HL-60/S4 (cell line): ENCODE results near the gene NAPEPLD.
"Not testable (repeated sequence)": the region's sequence is repeated elsewhere in the genome, so short reads cannot be mapped to it uniquely, and the experiment has no call there.

Experiments
- in situ Hi-C: fragments of 300-500 bp; cut with MboI; formaldehyde crosslinking; loops from 2 replicates; pipeline ENCODE4 v1.14.3; 2022; ENCODE audit warnings: low sequenced_read_pairs

NAPEPLD gene

DNA sequence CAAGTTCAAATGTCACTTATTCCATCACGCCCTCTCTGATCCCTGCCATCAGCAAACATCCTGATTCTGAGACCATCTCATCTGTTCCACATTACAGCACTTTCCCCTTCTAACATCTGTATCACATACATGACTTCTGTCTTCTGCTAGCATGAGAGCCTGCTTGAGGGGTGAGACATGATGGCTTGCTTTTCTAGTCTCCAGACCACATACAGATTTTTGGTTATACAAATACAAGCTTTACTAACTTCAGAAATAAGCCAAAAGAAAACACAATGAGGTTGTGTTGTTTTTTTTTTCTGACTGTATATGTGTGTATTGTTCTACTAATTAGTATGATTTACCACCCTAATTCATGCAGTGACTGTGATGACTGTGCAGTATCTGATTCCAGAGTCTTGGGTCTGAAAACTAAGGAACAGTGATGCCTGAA, 34.3 kb downstream of the NAPEPLD start:
- in situ Hi-C loops, result no loop called here

DNA sequence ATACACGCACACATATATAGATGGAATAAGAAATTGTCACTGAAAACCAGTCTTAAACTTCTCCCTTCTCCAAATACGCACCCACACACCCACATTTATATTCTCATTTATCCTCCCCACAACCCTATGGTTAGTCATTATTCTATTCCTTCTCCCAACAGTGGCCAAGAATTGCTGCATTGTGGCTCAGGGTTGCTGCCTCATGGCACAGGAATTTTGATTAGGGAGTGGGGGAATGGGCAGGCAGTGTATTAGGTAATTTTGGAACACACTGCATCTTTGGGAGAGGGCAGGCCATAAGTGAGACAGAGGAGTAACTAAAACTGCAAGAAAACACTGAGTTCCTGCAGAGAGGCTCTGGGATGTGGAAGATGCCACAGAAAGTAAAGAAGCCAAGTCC, 35.7 kb downstream of the NAPEPLD start:
- in situ Hi-C loops, result no loop called here

DNA sequence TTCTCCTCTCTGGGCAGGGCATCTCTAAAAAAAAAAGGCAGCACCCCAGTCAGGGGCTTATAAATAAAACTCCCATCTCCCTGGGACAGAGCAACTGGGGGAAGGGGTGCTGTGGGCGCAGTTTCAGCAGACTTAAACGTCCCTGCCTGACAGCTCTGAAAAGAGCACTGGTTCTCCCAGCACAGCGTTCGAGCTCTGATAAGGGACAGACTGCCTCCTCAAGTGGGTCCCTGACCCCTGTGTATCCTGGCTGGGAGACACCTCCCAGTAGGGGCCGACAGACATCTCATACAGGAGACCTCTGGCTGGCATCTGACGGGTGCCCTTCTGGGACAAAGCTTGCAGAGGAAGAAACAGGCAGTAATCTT, 42.2 kb downstream of the NAPEPLD start:
- in situ Hi-C loops, result not testable (repeated sequence)

DNA sequence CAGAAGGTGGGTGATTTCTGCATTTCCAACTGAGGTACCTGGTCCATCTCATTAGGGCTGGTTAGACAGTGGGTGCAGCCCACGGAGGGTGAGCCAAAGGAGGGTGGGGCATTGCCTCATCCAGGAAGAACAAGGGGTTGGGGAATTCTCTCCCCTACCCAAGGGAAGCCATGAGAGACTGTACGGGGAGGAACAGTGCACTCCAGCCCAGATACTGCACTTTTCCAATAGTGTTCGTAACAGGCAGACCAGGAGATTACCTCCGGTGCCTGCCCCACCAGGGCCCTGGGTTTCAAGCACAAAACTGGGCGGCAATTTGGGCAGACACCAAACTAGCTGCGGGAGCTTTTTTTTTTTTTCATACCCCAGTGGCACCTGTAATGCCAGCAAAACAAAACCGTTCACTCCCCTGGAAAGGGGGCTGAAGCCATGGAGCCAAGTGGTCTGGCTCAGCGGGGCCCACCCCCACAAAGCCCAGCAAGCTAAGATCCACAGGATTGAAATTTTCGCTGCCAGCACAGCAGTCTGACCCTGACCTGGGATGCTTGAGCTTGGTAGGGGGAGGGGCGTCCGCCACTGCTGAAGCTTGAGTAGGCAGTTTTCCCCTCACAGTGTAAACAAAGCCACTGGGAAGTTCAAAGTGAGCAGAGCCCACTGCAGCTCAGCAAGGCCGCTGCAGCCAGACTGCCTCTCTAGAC, 42.7 kb downstream of the NAPEPLD start:
- in situ Hi-C loops, result no loop called here

DNA sequence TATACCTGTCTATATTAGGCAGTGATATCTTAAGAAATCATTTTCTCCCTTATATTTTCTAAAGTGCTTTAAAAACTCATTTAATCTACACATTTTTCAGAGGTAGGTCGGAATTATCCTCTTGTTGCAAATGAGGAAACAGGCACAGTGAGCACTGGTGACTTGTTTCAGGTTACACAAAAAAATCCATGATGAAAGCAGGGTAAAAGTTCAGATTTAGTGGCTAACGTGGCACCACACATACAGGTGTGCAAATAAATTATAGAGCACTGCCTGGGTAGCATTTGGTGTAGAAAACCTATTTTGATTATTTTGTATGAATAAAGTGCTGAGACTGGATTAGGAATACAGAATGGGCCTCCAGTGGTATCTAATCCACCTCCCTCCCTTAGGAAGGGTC, 47.4 kb downstream of the NAPEPLD start:
- in situ Hi-C loops, result no loop called here

DNA sequence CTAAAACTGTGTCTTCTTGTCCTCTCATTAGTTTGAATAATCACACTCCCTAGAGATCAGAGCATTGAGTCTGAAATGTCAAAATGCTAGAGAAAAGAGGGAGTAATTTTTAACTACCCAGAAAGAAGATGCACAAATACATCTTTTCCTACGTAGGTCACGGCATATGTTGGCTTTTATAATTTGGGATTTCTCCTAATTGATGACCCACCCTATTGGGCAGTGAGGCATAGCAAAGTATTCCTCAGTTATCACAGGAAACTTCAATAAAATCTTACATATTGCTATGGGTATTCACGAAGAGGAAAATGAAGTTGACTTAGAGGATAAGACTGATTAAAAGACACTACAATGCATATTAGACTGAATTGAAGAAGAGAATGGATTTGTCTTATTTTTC, 48.6 kb downstream of the NAPEPLD start:
- in situ Hi-C loops, result no loop called here

DNA sequence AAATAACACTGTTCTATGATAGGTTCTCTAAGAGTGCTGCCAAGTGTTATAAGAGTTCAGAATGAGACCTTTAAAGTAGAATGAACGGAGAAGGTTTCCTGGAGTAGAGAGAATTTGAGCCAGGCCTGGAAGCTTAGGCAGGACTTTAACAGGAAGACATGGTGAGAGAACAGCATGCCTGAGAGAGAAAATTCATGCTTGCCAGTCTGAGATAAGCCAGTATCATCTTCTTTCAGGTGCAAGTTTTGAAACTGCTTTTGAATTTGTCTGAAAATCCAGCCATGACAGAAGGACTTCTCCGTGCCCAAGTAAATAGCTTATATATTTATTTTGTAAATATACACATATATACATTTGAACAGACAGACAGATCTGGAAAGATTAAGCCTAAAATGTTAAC, 51.9 kb downstream of the NAPEPLD start:
- in situ Hi-C loops, result no loop called here

DNA sequence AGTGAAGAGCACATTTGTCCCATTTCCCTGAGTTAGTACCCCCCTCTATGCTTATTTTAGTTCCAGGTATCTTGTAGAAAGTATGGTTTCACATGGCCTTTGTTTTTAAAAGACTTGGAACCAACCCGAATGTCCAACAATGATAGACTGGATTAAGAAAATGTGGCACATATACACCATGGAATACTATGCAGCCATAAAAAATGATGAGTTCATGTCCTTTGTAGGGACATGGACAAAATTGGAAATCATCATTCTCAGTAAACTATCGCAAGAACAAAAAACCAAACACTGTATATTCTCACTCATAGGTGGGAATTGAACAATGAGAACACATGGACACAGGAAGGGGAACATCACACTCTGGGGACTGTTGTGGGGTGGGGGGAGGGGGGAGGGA, 53.3 kb downstream of the NAPEPLD start:
- in situ Hi-C loops, result not testable (repeated sequence)

DNA sequence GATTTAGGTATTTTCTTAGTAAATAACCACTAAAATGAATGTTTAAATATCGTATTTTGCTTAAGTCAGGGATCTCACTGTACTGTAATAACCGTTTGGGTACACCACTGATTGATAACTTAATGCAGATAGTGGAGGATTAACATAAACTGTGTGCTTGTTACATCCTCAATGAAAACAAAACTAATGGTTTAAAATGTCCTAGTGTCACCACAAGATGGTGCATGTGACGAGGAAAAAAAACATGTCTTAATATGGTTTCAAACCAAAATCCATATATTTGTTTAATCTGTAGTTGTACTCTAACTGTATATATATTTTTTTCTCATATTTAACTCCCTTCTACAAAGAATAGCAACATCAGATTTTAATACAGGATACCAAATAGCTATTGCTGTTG, 54.8 kb downstream of the NAPEPLD start:
- in situ Hi-C loops, result no loop called here

DNA sequence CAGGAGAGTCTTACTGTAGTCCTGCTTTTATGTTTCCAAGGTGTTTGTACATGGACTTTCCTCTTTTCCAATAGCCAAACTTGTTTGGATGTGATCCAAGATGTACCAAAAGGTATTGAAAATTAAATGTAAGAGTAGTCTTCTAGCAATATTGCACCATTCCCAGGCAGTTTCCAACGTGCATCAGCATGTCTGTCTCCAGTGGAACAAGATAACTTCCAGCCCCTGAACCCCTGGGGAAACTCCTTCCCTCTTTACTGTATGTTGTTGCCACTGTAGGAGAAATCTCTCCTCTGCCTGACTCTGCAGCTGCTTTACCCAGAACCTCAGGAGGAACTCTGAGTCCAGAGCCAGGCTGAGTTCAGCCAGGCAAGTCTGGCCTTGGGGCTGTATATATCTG, 55.5 kb downstream of the NAPEPLD start:
- in situ Hi-C loops, result no loop called here

DNA sequence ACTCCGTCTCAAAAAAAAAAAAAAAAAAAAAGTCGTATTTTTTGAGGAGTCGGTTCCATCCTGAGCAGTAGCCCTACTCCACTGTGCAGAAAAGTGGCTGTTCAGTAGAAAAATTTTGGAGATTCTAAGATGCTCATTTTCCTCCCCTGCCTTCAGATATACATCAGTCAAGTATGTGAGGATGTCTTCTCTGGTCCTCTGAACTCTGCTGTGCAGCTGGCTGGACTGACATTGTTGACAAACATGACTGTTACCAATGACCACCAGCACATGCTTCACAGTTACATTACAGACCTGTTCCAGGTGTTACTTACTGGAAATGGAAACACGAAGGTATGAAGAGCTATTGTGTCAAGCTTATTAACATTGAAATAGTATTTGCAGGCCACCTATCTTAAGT, 56.6 kb downstream of the NAPEPLD start:
- in situ Hi-C loops, result not testable (repeated sequence)

DNA sequence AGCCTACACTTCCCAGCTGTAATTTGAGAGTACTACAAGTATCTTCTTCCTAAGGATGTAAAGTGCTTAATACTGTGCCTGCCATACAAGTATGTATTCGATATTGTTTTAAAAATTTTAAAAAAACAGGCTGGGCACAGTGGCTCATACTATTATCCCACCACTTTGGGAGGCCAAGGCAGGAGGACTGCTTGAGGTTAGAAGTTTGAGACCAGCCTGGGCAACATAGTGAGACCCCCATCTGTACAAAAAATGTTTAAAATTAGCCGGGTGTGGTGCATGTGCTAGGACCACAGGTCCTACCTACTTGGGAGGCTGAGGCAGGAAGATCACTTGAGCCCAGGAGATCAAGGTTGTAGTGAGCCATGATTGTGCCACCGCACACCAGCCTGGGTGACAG, 65.7 kb downstream of the NAPEPLD start:
- in situ Hi-C loops, result no loop called here

DNA sequence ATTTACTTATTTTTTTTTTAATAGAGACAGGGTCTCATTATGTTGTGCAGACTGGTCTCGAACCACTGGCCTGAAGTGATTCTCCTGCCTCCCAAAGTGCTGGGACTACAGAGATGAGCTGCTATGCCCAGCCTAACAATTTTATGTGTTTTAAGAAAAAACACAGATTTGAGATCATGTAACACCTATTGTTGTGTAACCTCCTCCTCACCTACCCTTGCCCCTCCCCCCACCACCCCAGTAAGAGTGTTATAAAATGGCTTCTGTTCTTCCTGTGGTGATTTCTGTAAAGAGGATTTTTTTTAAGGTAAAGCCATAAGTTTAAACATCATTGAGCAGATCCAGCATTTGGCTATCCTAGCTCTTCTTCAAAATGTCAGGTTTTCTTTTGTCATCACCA, 66.4 kb downstream of the NAPEPLD start:
- in situ Hi-C loops, result no loop called here

DNA sequence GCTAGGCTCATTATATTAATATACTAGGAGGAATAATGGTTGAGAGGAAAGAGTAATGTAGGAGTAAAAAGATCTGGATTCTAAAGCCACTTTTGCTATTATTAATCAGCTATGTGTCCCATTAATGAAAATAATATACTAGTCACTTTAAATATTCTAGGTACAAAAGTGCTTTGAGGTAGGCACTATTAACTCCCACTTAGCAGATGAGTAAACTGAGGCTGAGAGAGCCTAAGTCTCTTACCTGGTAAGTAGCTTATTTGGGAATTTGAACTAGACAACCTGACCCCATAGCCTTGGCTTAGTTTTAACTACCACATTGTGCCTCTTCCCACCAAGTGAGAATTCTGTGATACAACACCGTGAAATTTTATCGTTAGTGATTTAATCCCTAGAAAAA, 68.0 kb downstream of the NAPEPLD start:
- in situ Hi-C loops, result no loop called here

DNA sequence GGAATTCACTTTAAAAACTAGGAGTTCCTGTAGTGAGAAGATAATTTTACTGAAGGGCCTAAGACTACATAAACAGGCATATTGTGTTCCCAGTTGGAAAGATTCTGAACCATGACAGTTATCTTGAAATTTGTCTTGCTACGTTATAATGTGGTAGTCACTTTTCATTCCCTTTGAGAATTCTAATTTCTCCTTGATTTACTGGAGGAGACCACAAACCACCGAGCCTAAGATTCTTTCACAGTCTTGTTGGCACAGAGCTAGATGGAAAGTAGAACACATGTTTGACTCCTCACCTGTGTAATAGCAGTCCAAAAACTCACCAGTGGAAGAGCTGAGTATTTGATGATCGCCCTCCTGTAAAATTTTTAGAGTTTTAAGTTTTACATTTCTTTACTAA, 69.1 kb downstream of the NAPEPLD start:
- in situ Hi-C loops, result no loop called here

DNA sequence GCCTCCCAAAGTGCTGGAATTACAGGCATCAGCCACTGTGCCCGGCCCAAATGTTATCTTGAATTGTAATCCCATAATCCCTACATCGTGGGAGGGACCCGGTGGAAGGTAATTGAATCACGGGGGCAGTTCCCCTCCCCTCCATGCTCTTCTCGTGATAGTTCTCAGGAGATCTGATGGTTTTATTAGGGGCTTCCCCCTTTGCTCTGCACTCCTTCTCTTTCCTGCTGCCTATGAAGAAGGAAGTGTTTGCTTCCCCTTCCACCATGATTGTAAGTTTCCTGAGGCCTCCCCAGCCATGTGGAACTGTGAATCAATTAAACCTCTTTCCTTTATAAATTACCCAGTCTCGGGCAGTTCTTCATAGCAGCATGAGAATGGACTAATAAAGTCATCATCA, 70.7 kb downstream of the NAPEPLD start:
- in situ Hi-C loops, result not testable (repeated sequence)

DNA sequence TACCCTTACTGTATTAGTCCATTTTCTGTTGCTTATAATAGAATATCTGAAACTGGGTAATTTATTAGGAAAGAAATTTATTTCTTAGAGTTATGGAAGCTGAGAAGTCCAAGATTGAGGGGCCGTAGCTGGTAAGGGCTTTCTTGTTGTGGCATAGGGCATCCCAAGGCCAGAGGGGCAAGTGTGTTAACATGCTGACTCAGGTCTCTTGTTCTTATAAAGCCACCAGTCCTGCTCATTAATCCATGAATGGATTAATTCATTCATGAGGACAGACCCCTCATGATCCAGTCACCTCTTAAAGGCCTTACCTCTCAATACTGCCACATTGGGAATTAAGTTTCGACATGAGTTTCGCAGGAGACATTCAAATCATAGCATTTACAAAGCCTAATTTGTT, 71.6 kb downstream of the NAPEPLD start:
- in situ Hi-C loops, result no loop called here

DNA sequence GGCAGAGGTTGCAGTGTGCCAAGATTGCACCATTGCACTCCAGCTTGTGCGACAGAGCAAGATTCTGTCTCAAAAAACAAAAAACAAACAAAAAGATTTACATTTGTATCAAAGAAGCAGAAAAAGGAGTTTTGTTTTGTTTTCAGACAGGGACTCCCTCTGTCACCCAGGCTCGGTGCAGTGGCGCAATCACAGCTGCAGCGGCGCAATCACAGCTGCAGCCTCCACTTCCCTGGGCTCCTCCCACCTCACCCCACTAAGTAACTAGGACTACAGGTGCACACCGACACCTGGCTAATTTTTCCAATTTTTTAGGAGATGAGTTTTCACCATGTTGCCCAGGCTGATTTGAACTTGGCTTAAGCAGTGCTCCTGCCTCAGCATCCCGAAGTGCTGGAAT, 72.1 kb downstream of the NAPEPLD start:
- in situ Hi-C loops, result no loop called here

DNA sequence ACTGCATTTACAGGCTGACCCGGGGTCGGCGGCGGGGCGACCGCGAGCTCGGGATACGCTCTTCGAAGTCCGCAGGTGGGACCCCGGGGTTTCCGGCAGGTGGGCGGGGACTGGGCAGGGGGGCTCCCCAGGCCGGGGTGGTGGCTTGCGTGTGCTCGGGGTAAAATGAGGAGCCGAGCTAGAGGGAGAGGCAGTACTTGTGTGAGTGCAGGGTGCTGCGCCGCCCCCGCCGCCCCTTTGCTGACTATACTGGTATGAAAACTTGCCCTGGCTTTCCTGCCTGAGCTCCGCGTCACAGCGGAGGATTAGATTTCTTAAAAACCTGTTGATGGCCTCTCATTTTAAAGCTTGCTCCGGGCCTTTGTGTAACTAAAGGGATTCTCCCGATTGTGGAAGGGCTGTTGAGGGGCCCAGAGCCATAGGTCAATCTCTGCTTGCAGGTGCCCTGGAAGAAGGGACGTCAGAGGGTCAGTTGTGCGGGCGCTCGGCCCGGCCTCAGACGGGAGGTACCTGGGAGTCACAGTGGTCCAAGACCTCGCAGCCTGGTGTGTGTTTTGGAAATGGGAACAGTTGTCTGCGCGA, 73.5 kb downstream of the NAPEPLD start:
- in situ Hi-C loops, result no loop called here

DNA sequence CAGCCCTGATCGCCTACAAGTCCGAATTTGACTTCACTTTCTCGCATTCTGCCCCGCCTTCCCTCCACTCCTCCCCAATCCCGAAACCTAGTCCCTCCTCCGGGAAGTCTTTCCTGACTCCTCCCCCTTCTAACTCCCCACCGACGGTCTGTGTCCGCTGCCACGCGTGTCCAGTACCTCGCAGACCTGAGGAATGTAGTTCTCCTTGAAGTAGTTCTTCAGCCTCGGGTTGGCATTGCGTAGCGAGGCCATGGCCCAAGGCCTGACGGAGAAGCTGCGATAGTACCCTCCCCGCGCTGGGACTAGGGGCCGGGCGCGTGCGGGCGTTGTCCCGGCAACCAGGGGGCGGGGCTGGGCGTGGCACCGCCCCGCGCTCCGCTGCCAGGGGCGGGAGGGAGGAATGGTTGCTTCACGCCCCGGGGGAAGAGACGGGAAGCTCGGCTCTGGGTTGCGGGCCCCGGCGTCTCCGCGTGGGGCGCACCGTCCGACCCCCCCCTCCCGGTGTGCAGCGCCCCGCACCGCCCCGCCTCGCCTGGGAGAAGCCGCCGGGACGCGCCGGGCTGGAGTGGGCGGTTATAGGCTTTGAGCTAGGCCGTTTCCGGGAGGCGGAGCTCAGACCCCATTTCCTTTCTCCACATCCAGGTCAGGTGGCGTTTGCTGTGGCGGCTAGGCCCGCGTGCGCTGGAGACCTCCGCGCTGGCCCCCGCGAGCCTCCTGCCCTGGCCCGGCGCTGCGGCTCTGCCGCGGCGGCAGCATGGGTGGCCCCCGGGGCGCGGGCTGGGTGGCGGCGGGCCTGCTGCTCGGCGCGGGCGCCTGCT, 74.2 kb downstream of the NAPEPLD start, which contains the start of the genes ARMC10 and FBXL13:
Gene ARMC10, plus strand, starts transcription at position 622 of the 818 bp plus-strand sequence. Its CDS starts 133 bp downstream, at position 755.
Gene FBXL13, minus strand, starts transcription at position 278 of the 818 bp plus-strand sequence.
- in situ Hi-C loops, result loop anchor here (25.0 kb wide), 1 partner anchor 312 kb away; no protein-coding TSS in a partner anchor

DNA sequence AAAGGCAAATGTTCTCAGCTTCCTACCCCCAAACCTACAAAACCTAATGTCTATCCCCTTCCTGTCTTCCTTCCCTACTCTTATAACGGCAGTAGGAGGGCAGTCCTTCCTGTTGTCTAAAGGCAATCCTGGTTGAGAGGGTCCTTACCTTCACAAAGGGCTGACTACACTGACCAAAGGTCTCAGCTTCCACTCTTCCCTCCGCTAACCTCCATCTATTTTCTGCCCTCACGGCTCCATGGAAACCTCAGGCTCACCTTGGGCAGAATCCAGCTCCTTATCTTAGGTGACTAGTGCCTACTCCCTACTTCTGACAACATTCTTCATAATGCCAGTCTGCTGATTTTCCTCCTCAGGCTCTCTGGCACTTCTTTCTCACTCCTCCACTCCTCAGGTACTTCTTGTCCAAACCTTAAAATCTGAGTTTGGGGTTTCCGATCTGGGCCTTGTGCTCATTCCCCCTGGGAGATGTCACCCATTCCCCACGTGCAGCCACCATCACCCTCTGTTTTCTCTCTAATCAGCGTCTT, 74.8 kb downstream of the NAPEPLD start:
- in situ Hi-C loops, result loop anchor here (25.0 kb wide), 1 partner anchor 312 kb away; no protein-coding TSS in a partner anchor
